Cardiac septum (tissue), 1 donor: Measurements from ENCODE around the gene PCDHGA8. TPM values are rescaled to one million over a fixed set of nuclear protein-coding genes. Genes with fewer than 3 reads are reported as not detected.
"Not testable (repeated sequence)": the region's sequence is repeated elsewhere in the genome, so short reads cannot be mapped to it uniquely, and the experiment has no call there.

Experiments used
- DNase-seq: peaks from one replicate; pipeline ENCODE4 v3.0.0-alpha.2; 2020; ENCODE audit warnings: low spot score
- intact Hi-C: fragments of 100-400 bp; cut with DNase I; formaldehyde crosslinking; loops from one replicate; pipeline ENCODE4 v1.14.0; 2022
- long read RNA-seq: library from polyadenylated mRNA; unstranded; transcript quantifications from one replicate; pipeline ENCODE4 v2.0.0, GENCODE V29; 2021
- total RNA-seq: library from RNA; stranded (reverse); fragmentation: NEBNext Ultra II Directional; extraction: Animal tissue kit (Norgen Biotek cat#: 25700); gene quantifications from one replicate; pipeline ENCODE4 v1.2.1, GENCODE V29; 2021
- donor health status: DM: no; HTN: no; CAD: no.

Gene PCDHGA8
- total RNA-seq = 14.0 TPM
- long read RNA-seq, full-length matches to known transcripts = 1 of 1 reads
- long read RNA-seq, partial matches to known transcripts = 0 of 1 reads
- long read RNA-seq, other reads (novel, unspliced or antisense) = 0 of 1 reads

- DNase-seq = no peak
- intact Hi-C loops = no loop called here
Observed at GRCh38 chr5:141392429-141393198, at the start of gene PCDHGA8. Gene PCDHGA8 (plus strand): TSS chr5:141392633. CDS start chr5:141392814, 181 bp downstream.

- DNase-seq = no peak
- intact Hi-C loops = loop anchor here (2.0 kb wide), 1 partner anchor 218 kb away; no protein-coding TSS in a partner anchor
Observed at GRCh38 chr5:141342773-141343172, 49.7 kb upstream of the PCDHGA8 start.

- intact Hi-C loops = loop anchor here (2.0 kb wide), 1 partner anchor 217 kb away; no protein-coding TSS in a partner anchor
- no peak for DNase-seq
Observed at GRCh38 chr5:141343242-141343952, 49.0 kb upstream of the PCDHGA8 start, which contains the start of gene PCDHGA3. Gene PCDHGA3 (plus strand): TSS chr5:141343829. CDS start chr5:141344034, 205 bp downstream.

- DNase-seq = no peak
- intact Hi-C loops = loop anchor here (2.0 kb wide), 1 partner anchor 217 kb away; no protein-coding TSS in a partner anchor
Observed at GRCh38 chr5:141343953-141344463, 48.4 kb upstream of the PCDHGA8 start.

- intact Hi-C loops = no loop called here
- DNase-seq = no peak
Observed at GRCh38 chr5:141345327-141345726, 47.1 kb upstream of the PCDHGA8 start.

GRCh38 chr5:141346017-141346416, 46.4 kb upstream of the PCDHGA8 start:
- DNase-seq, intact Hi-C loops: not testable (repeated sequence)

GRCh38 chr5:141349917-141350619, 42.4 kb upstream of the PCDHGA8 start, which contains the start of gene PCDHGB1:
Gene PCDHGB1 (plus strand): TSS chr5:141350099. CDS start chr5:141350261, 162 bp downstream.
- DNase-seq = no peak
- intact Hi-C loops = no loop called here

- no peak for DNase-seq
- intact Hi-C loops = no loop called here
Observed at GRCh38 chr5:141351591-141351990, 40.8 kb upstream of the PCDHGA8 start.

GRCh38 chr5:141354900-141355469, 37.4 kb upstream of the PCDHGA8 start, which contains the start of gene PCDHGA4:
Gene PCDHGA4 (plus strand): TSS chr5:141355021. CDS start chr5:141355108, 87 bp downstream.
- no peak for DNase-seq
- intact Hi-C loops = loop anchor here (5.0 kb wide), 1 partner anchor 47 kb away; the partner anchor contains the start of gene PCDHGA9

- intact Hi-C loops = loop anchor here (5.0 kb wide), 1 partner anchor 47 kb away; the partner anchor contains the start of gene PCDHGA9
Observed at GRCh38 chr5:141355641-141356040, 36.8 kb upstream of the PCDHGA8 start.

GRCh38 chr5:141356133-141356532, 36.3 kb upstream of the PCDHGA8 start:
- intact Hi-C loops = loop anchor here (5.0 kb wide), 1 partner anchor 46 kb away; the partner anchor contains the start of gene PCDHGA9
- DNase-seq = no peak

More at GRCh38 chr5:141355641-141356040, 36.8 kb upstream of the PCDHGA8 start:
- DNase-seq = no peak

- intact Hi-C loops = loop anchor here (5.0 kb wide), 1 partner anchor 45 kb away; the partner anchor contains the start of gene PCDHGA9
- DNase-seq = peak; percentile 71
Observed at GRCh38 chr5:141356950-141357349, 35.5 kb upstream of the PCDHGA8 start.

GRCh38 chr5:141359790-141360426, 32.5 kb upstream of the PCDHGA8 start, which contains the start of gene PCDHGB2:
Gene PCDHGB2 (plus strand): TSS chr5:141359994. CDS start chr5:141360136, 142 bp downstream.
- DNase-seq = peak; percentile 49
- intact Hi-C loops = loop anchor here (5.0 kb wide), 1 partner anchor 42 kb away; the partner anchor contains the start of gene PCDHGA9

GRCh38 chr5:141360685-141361084, 31.7 kb upstream of the PCDHGA8 start:
- intact Hi-C loops = no loop called here
- DNase-seq = no peak

- intact Hi-C loops = no loop called here
- no peak for DNase-seq
Observed at GRCh38 chr5:141362719-141363118, 29.7 kb upstream of the PCDHGA8 start.

- DNase-seq = peak; percentile 49
- intact Hi-C loops = no loop called here
Observed at GRCh38 chr5:141363952-141364660, 28.3 kb upstream of the PCDHGA8 start, which contains the start of gene PCDHGA5. Gene PCDHGA5 (plus strand): TSS chr5:141364162. CDS start chr5:141364331, 169 bp downstream.
